Activated CD4-positive, alpha-beta T cell treated with anti-CD3 and anti-CD28 coated beads, Interleukin-2, amount 10 ng/mL, durations not matched to agents 7 days and 5 days (primary cell): Measurements from ENCODE around the gene RAB44. TPM values are rescaled to one million over a fixed set of nuclear protein-coding genes. Genes with fewer than 3 reads are reported as not detected.

Experiments used
- CTCF ChIA-PET: fragments of 350-600 bp; sonication (Branson Sonifier 250); formaldehyde crosslinking; loops from one replicate; lab custom pipeline; 2021; ENCODE audit warnings: antibody characterized with exemption; lab: Charles Lee
- POLR2A ChIA-PET: fragments of 350-600 bp; sonication (Branson Sonifier 250); formaldehyde crosslinking; loops from one replicate; lab custom pipeline; 2021; ENCODE audit warnings: antibody characterized with exemption; lab: Charles Lee
- DNase-seq: peaks from one replicate; pipeline ENCODE4 v3.0.0-alpha.2; 2020
- H3K27ac Mint-ChIP-seq: one replicate; pipeline ENCODE4 v1.8.0; 2021; ENCODE audit warnings: mild to moderate bottlenecking, moderate library complexity, mixed read lengths
- H3K27me3 Mint-ChIP-seq: one replicate; pipeline ENCODE4 v1.8.0; 2021; ENCODE audit warnings: mixed read lengths
- H3K36me3 Mint-ChIP-seq: one replicate; pipeline ENCODE4 v1.8.0; 2021; ENCODE audit warnings: low read depth, mixed read lengths
- H3K4me1 Mint-ChIP-seq: one replicate; pipeline ENCODE4 v1.8.0; 2021; ENCODE audit warnings: mixed read lengths
- H3K4me3 Mint-ChIP-seq: one replicate; pipeline ENCODE4 v1.8.0; 2021; ENCODE audit warnings: mild to moderate bottlenecking, moderate library complexity, mixed read lengths
- H3K9me3 Mint-ChIP-seq: one replicate; pipeline ENCODE4 v1.8.0; 2021; ENCODE audit warnings: mixed read lengths
- total RNA-seq, 2 experiments: library from RNA; stranded (reverse); gene quantifications; one replicate each; pipeline ENCODE4 v1.2.3, GENCODE V29; 2021

The RAB44 gene
- total RNA-seq, 2 experiments from 2014 or later: 0.08 to 0.15 TPM

DNA sequence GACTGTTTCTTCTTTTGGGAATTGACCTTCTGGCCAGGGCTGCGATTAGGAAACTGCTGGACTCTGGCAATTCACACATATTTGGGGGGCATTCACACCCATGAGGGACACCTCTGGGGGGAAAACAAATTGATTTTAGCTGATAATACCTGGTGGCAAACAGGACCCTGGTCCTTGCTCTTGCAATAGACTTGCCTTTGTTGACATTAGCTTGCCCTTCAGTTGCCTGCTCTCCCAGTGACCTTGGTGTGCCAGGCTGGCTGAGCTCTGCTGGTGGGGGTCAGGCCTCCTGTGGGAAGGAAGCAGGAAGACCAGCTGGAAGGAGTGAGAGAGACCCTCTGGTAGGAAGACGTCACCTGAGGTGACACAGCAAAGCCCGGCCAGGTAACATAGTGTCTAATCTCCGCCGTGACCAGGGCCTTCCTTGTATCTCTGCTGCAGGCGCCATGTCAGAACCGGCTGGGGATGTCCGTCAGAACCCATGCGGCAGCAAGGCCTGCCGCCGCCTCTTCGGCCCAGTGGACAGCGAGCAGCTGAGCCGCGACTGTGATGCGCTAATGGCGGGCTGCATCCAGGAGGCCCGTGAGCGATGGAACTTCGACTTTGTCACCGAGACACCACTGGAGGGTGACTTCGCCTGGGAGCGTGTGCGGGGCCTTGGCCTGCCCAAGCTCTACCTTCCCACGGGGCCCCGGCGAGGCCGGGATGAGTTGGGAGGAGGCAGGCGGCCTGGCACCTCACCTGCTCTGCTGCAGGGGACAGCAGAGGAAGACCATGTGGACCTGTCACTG lies 13.8 kb upstream of the RAB44 start:
- CTCF ChIA-PET: interaction anchor here (0.8 to 3.2 kb wide), 8 partner anchors 7 to 334 kb away, joined by 3 to 11 read pairs (median 3); partner anchors contain the start of gene RAB44
- no peak overlapping the region for H3K4me3 Mint-ChIP-seq
- no peak for DNase-seq
- peaks cover 49% of the 10 kb centered on the region for H3K36me3 Mint-ChIP-seq
- peak overlapping the region; percentile 76 for H3K27ac Mint-ChIP-seq
- no peaks in the 10 kb centered on the region for H3K9me3 Mint-ChIP-seq
- POLR2A ChIA-PET: no interaction called here
- H3K27me3 Mint-ChIP-seq: peaks cover 3% of the 10 kb centered on the region
- peaks cover 36% of the 10 kb centered on the region for H3K4me1 Mint-ChIP-seq

DNA sequence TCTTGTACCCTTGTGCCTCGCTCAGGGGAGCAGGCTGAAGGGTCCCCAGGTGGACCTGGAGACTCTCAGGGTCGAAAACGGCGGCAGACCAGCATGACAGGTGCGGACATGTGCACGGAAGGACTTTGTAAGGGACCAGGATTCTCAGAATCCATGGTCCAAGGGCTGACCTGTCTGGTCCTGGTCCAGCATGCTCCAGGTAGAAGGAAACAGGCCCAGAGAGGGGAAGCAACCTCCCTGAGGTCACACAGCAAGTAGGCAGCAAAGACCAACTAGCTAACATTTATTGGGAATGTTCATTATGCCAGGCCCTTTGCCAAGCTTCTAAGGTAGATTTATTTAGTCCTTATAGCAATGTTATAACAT lies 13.2 kb upstream of the RAB44 start:
- no peaks in the 10 kb centered on the region for H3K9me3 Mint-ChIP-seq
- H3K27ac Mint-ChIP-seq: no peak overlapping the region
- ChIA-PET POLR2A (no interaction called here), CTCF (interaction anchor here (1.3 to 3.1 kb wide), 2 partner anchors 36 to 82 kb away, joined by 3 to 8 read pairs; no protein-coding TSS in a partner anchor)
- H3K4me3 Mint-ChIP-seq: no peak overlapping the region
- DNase-seq: no peak
- H3K27me3 Mint-ChIP-seq: peaks cover 3% of the 10 kb centered on the region
- H3K4me1 Mint-ChIP-seq: peaks cover 35% of the 10 kb centered on the region
- H3K36me3 Mint-ChIP-seq: peaks cover 49% of the 10 kb centered on the region

DNA sequence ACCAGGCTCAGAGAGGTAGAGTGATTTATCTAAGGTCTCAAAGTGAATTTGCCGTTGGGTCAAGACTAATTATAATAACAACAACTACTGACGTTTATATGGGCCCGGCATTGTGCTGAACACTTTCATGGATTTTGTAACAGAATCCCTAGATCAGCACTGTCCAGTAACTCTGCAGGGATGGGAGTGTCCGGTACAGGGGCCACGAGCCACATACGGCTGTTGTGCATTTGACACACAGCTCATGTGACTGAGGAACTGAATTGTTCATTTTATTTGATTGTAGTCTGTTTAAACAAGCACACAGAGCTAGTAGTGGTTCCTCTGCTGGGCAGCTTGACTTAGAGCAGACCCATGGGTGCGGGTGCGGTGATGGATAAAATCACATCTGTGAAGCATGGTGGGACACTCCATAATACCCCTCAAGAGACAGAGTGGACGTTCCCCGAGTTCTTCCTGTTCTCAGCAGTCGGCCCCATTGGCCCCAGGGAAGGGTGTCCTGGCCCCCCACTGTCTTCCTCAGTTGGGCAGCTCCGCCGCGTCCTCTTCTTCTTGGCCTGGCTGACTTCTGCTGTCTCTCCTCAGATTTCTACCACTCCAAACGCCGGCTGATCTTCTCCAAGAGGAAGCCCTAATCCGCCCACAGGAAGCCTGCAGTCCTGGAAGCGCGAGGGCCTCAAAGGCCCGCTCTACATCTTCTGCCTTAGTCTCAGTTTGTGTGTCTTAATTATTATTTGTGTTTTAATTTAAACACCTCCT lies 12.3 kb upstream of the RAB44 start:
- no peak overlapping the region for H3K4me3 Mint-ChIP-seq
- POLR2A ChIA-PET: no interaction called here
- no peak for DNase-seq
- CTCF ChIA-PET: interaction anchor here (0.7 to 1.4 kb wide), 3 partner anchors 35 to 70 kb away, joined by 3 to 4 read pairs (median 3); no protein-coding TSS in a partner anchor
- H3K27ac Mint-ChIP-seq: no peak overlapping the region
- H3K27me3 Mint-ChIP-seq: no peaks in the 10 kb centered on the region
- H3K9me3 Mint-ChIP-seq: no peaks in the 10 kb centered on the region
- peaks cover 36% of the 10 kb centered on the region for H3K4me1 Mint-ChIP-seq
- peaks cover 46% of the 10 kb centered on the region for H3K36me3 Mint-ChIP-seq

DNA sequence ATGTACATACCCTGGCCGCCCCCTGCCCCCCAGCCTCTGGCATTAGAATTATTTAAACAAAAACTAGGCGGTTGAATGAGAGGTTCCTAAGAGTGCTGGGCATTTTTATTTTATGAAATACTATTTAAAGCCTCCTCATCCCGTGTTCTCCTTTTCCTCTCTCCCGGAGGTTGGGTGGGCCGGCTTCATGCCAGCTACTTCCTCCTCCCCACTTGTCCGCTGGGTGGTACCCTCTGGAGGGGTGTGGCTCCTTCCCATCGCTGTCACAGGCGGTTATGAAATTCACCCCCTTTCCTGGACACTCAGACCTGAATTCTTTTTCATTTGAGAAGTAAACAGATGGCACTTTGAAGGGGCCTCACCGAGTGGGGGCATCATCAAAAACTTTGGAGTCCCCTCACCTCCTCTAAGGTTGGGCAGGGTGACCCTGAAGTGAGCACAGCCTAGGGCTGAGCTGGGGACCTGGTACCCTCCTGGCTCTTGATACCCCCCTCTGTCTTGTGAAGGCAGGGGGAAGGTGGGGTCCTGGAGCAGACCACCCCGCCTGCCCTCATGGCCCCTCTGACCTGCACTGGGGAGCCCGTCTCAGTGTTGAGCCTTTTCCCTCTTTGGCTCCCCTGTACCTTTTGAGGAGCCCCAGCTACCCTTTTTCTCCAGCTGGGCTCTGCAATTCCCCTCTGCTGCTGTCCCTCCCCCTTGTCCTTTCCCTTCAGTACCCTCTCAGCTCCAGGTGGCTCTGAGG lies 11.5 kb upstream of the RAB44 start:
- POLR2A ChIA-PET: no interaction called here
- Mint-ChIP-seq H3K4me3 (no peak overlapping the region), H3K9me3 (no peaks in the 10 kb centered on the region), H3K4me1 (peaks cover 35% of the 10 kb centered on the region), H3K27me3 (no peaks in the 10 kb centered on the region), H3K36me3 (peaks cover 39% of the 10 kb centered on the region), H3K27ac (no peak overlapping the region)
- CTCF ChIA-PET: interaction anchor here (0.7 to 1.4 kb wide), 2 partner anchors 48 to 71 kb away, joined by 3 to 4 read pairs; no protein-coding TSS in a partner anchor
- no peak for DNase-seq

DNA sequence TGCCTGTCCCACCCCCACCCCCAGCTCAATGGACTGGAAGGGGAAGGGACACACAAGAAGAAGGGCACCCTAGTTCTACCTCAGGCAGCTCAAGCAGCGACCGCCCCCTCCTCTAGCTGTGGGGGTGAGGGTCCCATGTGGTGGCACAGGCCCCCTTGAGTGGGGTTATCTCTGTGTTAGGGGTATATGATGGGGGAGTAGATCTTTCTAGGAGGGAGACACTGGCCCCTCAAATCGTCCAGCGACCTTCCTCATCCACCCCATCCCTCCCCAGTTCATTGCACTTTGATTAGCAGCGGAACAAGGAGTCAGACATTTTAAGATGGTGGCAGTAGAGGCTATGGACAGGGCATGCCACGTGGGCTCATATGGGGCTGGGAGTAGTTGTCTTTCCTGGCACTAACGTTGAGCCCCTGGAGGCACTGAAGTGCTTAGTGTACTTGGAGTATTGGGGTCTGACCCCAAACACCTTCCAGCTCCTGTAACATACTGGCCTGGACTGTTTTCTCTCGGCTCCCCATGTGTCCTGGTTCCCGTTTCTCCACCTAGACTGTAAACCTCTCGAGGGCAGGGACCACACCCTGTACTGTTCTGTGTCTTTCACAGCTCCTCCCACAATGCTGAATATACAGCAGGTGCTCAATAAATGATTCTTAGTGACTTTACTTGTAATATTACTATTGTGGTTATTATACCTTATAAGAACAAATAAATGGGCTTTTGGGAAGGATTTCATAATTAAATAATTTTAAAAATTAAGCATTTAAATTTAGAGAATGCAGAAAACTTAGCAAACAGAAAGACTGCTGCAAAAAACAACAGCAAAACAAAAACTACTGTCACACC lies 10.7 kb upstream of the RAB44 start:
- H3K27me3 Mint-ChIP-seq: no peaks in the 10 kb centered on the region
- POLR2A ChIA-PET: no interaction called here
- no peak overlapping the region for H3K27ac Mint-ChIP-seq
- H3K9me3 Mint-ChIP-seq: no peaks in the 10 kb centered on the region
- CTCF ChIA-PET: interaction anchor here (1.4 kb wide), 1 partner anchor 47 kb away, joined by 3 read pairs; no protein-coding TSS in a partner anchor
- peaks cover 40% of the 10 kb centered on the region for H3K4me1 Mint-ChIP-seq
- peaks cover 37% of the 10 kb centered on the region for H3K36me3 Mint-ChIP-seq
- no peak overlapping the region for H3K4me3 Mint-ChIP-seq
- no peak for DNase-seq

DNA sequence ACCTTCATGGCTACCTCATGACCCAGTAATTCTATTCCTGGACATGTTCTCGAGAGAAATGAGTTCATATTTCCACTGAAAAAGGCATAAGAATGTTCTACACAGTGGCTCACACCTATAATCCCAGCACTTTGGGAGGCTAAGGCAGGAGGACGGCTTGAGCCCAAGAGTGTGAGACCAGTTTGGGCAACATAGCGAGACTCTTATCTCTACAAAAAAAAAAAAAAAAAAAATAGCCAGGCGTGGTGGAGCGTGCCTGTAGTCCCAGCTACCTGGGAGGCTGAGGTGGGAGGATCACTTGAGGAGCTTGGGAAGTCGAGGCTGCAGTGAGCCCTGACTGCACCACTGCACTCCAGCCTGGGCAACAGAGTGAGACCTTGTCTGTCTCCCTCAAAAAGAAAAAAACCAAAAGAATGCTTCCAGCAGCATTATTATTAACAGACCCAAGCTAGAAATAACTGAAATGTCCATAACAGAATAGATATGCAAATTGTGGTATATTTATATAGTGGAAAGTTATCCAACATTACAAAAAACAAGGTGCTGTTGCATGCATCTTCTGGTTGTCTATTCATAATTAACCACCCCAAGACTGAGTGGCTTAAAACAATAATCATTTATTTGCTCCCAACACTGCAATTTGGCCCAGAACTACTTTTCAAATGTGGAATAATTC lies 9.4 kb upstream of the RAB44 start:
- Mint-ChIP-seq H3K36me3 (peaks cover 36% of the 10 kb centered on the region), H3K9me3 (no peaks in the 10 kb centered on the region), H3K4me1 (peaks cover 41% of the 10 kb centered on the region), H3K27ac (no peak overlapping the region), H3K27me3 (no peaks in the 10 kb centered on the region), H3K4me3 (no peak overlapping the region)
- POLR2A ChIA-PET: no interaction called here
- DNase-seq: no peak
- CTCF ChIA-PET: no interaction called here

DNA sequence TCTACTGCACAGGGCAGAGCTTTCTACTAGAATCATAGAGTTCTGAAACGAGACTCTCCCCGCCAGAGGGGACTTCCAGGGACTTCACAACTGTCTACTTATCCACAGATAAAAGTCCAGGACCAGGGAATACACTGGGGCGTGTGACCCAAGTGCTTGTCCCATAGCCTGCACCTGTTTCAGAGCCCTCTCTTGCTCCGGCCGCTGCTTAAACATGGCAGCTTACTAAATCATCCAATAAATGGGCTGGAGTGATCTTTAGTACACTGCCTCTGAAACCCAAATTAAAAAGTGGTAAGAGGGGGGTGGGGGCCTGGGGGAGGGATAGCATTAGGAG lies 8.9 kb upstream of the RAB44 start:
- no peaks in the 10 kb centered on the region for H3K9me3 Mint-ChIP-seq
- DNase-seq: no peak
- H3K4me3 Mint-ChIP-seq: no peak overlapping the region
- peaks cover 31% of the 10 kb centered on the region for H3K36me3 Mint-ChIP-seq
- H3K27me3 Mint-ChIP-seq: no peaks in the 10 kb centered on the region
- H3K27ac Mint-ChIP-seq: no peak overlapping the region
- peaks cover 40% of the 10 kb centered on the region for H3K4me1 Mint-ChIP-seq
- ChIA-PET CTCF (no interaction called here), POLR2A (no interaction called here)

DNA sequence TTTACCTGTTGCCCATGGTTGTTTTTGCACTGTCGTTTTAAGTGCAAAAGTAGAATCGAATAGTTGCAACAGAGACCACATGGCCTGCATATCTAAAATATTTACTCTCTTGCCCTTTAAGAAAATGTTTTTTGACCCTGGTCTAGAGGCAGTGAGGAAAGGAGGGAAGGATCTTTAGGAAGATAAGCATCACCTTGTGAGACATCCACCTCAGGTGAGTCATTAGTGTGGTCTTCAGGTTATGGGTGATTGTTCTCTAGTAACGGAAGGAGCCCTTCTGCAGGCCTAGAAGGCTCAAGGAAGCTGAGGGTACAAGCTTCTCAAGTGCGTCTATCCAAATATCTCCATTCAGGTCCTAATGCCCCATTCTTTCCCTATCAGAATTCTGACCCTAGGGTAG lies 6.6 kb upstream of the RAB44 start:
- ChIA-PET POLR2A (no interaction called here), CTCF (interaction anchor here (0.7 to 1.6 kb wide), 6 partner anchors 8 to 101 kb away, joined by 3 to 8 read pairs (median 4); no protein-coding TSS in a partner anchor)
- DNase-seq: no peak
- Mint-ChIP-seq H3K9me3 (no peaks in the 10 kb centered on the region), H3K4me3 (no peak overlapping the region), H3K36me3 (peaks cover 13% of the 10 kb centered on the region), H3K27ac (no peak overlapping the region), H3K27me3 (no peaks in the 10 kb centered on the region), H3K4me1 (peaks cover 42% of the 10 kb centered on the region)

DNA sequence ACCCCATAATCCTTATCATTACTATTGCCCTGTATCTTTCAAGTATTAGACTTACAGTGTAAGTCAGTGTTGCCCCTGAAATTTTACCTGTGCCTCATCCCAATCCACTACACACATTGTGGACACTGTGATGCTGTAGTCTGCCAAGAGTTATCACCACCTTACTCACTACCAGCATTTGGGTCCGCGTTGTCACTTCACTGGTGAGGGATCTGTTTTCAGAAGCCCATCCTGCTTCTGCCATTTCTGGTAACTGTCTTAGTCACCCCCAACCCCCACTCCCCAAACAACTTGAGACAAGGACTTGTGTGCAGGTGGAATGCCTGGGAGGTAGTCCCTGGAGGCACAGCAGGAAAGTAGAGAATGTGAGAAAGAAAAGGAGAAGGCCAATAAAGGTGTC lies 6.0 kb upstream of the RAB44 start:
- H3K27ac Mint-ChIP-seq: peak overlapping the region; percentile 83
- no peaks in the 10 kb centered on the region for H3K27me3 Mint-ChIP-seq
- CTCF ChIA-PET: interaction anchor here (1.1 kb wide), 1 partner anchor 9 kb away, joined by 4 read pairs; no protein-coding TSS in a partner anchor

DNA sequence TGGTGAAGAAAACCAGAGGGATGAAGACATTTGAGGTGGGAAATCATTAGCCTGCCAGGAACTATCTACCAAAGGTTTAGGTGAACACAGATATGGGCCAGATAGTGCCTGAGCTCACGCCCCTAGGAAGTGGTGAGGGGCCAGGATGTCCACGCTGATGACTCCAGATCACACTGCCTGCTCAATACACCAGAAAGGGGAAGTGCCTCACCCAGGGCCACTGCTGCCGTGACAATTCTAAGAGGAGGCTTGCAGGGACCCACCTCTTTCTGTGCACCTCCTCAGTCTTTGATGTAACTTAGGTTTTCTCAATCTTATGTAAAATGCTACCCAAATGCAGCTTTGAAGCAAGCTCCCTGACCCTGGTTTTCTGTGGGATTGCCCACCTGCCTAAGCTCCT lies 5.4 kb upstream of the RAB44 start:
- H3K4me3 Mint-ChIP-seq: no peak overlapping the region
- peaks cover 3% of the 10 kb centered on the region for H3K36me3 Mint-ChIP-seq
- CTCF ChIA-PET: interaction anchor here (0.5 to 1.3 kb wide), 4 partner anchors 11 to 317 kb away, joined by 3 read pairs; no protein-coding TSS in a partner anchor
- no peaks in the 10 kb centered on the region for H3K9me3 Mint-ChIP-seq
- POLR2A ChIA-PET: no interaction called here
- peak overlapping the region; percentile 83 for H3K27ac Mint-ChIP-seq
- peak; percentile 70 for DNase-seq
- H3K27me3 Mint-ChIP-seq: no peaks in the 10 kb centered on the region
- peaks cover 47% of the 10 kb centered on the region for H3K4me1 Mint-ChIP-seq

More for the DNA sequence above, 6.0 kb upstream of the RAB44 start:
- H3K36me3 Mint-ChIP-seq: peaks cover 7% of the 10 kb centered on the region
- no peak for DNase-seq
- POLR2A ChIA-PET: no interaction called here
- no peaks in the 10 kb centered on the region for H3K9me3 Mint-ChIP-seq
- peaks cover 44% of the 10 kb centered on the region for H3K4me1 Mint-ChIP-seq
- H3K4me3 Mint-ChIP-seq: no peak overlapping the region

DNA sequence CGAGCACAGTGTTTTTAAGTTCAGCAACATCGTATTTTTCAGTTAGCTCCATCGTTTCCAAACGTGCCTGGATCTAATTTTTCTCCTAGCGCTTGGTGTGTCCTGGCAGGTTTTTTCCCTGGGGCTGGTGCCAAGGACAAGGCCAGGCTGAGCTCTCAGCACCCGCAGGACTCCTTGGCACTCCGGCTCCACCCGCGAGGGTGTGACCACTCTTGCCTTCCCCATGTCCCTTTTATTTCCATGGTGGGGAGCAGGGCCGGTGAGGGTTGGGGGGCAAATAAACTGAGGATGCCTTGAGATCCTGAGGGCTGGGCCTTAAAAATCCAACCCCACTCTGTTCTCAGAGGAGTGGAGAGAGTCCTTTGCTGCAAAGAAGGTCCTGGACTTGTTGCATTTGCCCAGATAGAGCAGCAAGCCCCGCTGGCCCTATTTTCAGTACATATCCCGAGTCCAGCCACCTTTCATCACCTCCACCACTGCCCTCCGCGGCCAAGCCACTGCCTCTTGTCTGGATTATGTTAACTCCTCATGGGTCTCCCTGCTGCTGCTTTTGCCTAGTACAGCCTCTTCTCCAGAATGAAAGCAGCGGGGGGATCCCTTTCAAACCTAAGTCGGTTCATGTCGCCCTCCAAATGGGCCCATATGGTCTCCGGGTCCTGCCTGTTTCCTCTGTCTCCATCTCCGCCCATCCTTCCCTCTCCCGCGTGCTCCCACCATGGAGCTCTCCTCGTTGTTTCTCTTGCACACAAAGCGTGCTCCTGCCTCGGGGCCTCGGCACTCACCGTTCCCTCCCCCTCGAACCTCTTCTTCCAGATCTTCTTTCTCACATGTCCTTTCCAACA lies 4.5 kb upstream of the RAB44 start:
- Mint-ChIP-seq H3K36me3 (no peaks in the 10 kb centered on the region), H3K4me3 (no peak overlapping the region), H3K4me1 (peaks cover 47% of the 10 kb centered on the region), H3K27me3 (no peaks in the 10 kb centered on the region), H3K27ac (peak overlapping the region; percentile 83), H3K9me3 (no peaks in the 10 kb centered on the region)
- no peak for DNase-seq
- ChIA-PET POLR2A (no interaction called here), CTCF (interaction anchor here (1.0 to 1.3 kb wide), 4 partner anchors 10 to 78 kb away, joined by 3 read pairs; no protein-coding TSS in a partner anchor)
